ENCODE data around the gene TXNDC9. TPM values are rescaled to one million over a fixed set of nuclear protein-coding genes. Genes with fewer than 3 reads are reported as not detected.

The TXNDC9 gene
- total and polyA plus RNA-seq, 10 donors = 18.3 to 49.7 (median 26.1) TPM

- TF ChIP-seq POLR2A (IDR thresholded peaks at IDR 0.05) = no peak
- no peak for TF ChIP-seq POLR2AphosphoS5 (IDR thresholded peaks at IDR 0.05)
- TF ChIP-seq CTCF (IDR thresholded peaks at IDR 0.05 in 8 of 11, conservative IDR thresholded peaks at IDR 0.05 in 3 of 11) = no peak
- peaks cover 0 to 4% (median under 1%) of the 10 kb centered on the region in 6 donors for H3K36me3 ChIP-seq
- 2 to 3% (median 2%) methylated on average over 17 of the region's 17 CpGs for WGBS, 5 donors
- no peaks in the 10 kb centered on the region for H3K27me3 ChIP-seq (replicated peaks in 1 of 7)
- peaks cover 23 to 79% (median 60%) of the 10 kb centered on the region in 6 donors for H3K4me1 ChIP-seq
- DNase-seq = no peak
- no peaks in the 10 kb centered on the region for H3K9me3 ChIP-seq
- peak overlapping the region; percentile 85 to 97 (median 91) for H3K27ac ChIP-seq
- H3K4me3 ChIP-seq = peak overlapping the region; percentile 84 to 95 (median 90)
- intact Hi-C loops (cut with DNase I; ENCODE audit: low total_unique reads) = loop anchor here (10.0 kb wide), 1 partner anchor 153 kb away; the partner anchor contains the start of genes MITD1 and MRPL30
Measured at GRCh38 chr2:99338029-99338585, 2.0 kb upstream of the TXNDC9 start.

DNA sequence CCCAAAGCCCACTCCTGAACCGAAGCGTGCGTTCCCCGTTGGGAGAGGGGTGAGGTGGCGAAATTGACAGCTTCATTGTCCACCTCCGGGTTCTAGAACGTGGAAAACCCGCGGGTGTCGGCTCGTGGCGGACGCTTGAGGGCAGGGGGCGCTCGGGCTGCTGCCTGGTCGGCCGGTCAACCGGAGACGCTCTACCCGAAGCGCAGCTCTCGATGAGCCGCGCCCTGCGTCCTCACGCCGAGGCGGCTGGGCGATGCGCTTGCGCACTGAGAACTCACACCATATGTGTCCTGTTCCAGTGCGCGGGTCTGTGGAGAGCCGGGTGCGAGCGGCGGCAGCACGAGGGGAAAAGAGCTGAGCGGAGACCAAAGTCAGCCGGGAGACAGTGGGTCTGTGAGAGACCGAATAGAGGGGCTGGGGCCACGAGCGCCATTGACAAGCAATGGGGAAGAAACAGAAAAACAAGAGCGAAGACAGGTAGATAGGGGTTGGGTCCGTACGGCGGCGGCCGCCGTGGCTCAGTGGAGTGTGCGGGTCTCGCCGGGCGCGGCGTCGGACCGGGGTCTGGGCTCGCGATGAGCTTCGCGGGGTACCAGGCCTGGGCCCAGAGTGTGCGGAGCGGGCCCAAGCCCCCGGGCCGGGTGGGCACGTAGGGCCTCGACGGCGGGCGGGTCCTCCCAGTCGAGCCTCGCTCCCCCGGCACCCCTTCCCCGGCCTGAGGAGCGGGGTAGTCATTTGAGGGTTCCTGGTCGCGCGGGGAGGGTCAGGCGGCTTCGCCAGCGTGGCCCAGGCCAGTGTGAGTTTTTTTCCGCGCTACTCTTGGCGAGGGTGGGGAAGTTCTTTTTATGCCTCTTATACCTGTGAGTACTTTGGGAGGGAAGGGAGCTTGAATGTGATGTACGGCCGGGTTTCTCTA is 1.2 kb upstream of the TXNDC9 start, which contains the start of gene EIF5B:
Gene EIF5B (plus strand): TSS at position 277 of the 916 bp plus-strand sequence. CDS start 166 bp downstream, at position 443.
- intact Hi-C loops (cut with DNase I; ENCODE audit: low total_unique reads) = loop anchor here (10.0 kb wide), 1 partner anchor 153 kb away; the partner anchor contains the start of genes MITD1 and MRPL30
- H3K27me3 ChIP-seq (replicated peaks in 1 of 7) = no peaks in the 10 kb centered on the region
- peak in 10 of 11 experiments; percentile 35 to 78 (median 66) for TF ChIP-seq CTCF (IDR thresholded peaks at IDR 0.05 in 8 of 11, conservative IDR thresholded peaks at IDR 0.05 in 3 of 11)
- TF ChIP-seq POLR2AphosphoS5 (IDR thresholded peaks at IDR 0.05) = peak; percentile 87 to 95 (median 94)
- TF ChIP-seq POLR2A (IDR thresholded peaks at IDR 0.05) = peak in 1 of 3 donors; percentile 45
- no peaks in the 10 kb centered on the region for H3K9me3 ChIP-seq
- H3K27ac ChIP-seq = peak within 1 kb of the TSS; percentile 85 to 97 (median 91)
- H3K4me3 ChIP-seq = peak within 1 kb of the TSS; percentile 84 to 95 (median 90)
- peak; percentile 100 for DNase-seq
- 0 to 1% (median 0%) methylated on average over 63 to 87 of the region's 87 CpGs for WGBS, 5 donors
- peaks cover 0 to 12% (median 7%) of the 10 kb centered on the region in 6 donors for H3K36me3 ChIP-seq
- H3K4me1 ChIP-seq = peaks cover 23 to 85% (median 61%) of the 10 kb centered on the region in 6 donors

- H3K27me3 ChIP-seq (replicated peaks in 1 of 7) = no peaks in the 10 kb centered on the region
- DNase-seq = no peak
- peaks cover 23 to 81% (median 61%) of the 10 kb centered on the region in 6 donors for H3K4me1 ChIP-seq
- intact Hi-C loops (cut with DNase I; ENCODE audit: low total_unique reads) = loop anchor here (10.0 kb wide), 1 partner anchor 152 kb away; the partner anchor contains the start of genes MITD1 and MRPL30
- peak overlapping the region; percentile 84 to 95 (median 90) for H3K4me3 ChIP-seq
- H3K9me3 ChIP-seq = no peaks in the 10 kb centered on the region
- WGBS, 5 donors = 0 to 1% (median 0%) methylated on average over 8 of the region's 8 CpGs
- peaks cover 0 to 18% (median 13%) of the 10 kb centered on the region in 6 donors for H3K36me3 ChIP-seq
- TF ChIP-seq POLR2AphosphoS5 (IDR thresholded peaks at IDR 0.05) (no peak), POLR2A (IDR thresholded peaks at IDR 0.05) (no peak), CTCF (IDR thresholded peaks at IDR 0.05 in 8 of 11, conservative IDR thresholded peaks at IDR 0.05 in 3 of 11) (no peak)
- H3K27ac ChIP-seq = peak overlapping the region; percentile 85 to 97 (median 91)
Measured at GRCh38 chr2:99336804-99337112, 625 bp upstream of the TXNDC9 start.

Data from spleen (tissue), 11 donors.